Heart left ventricle (tissue), 16 donors: ENCODE results near the gene MLLT3. TPM values are rescaled to one million over a fixed set of nuclear protein-coding genes. Genes with fewer than 3 reads are reported as not detected.

Experiments used
- ATAC-seq, 4 donors: fragments of 200-7000 bp; cut with Tn5 transposase; one replicate each; pipeline ENCODE4 v1.9.1; 2020 to 2022; ENCODE audit warnings: moderate library complexity in 4 of 4, mild to moderate bottlenecking in 3 of 4, moderate number of reproducible peaks in 1 of 4
- DNase-seq, 5 donors: peaks; one replicate each; pipeline ENCODE4 v3.0.0-alpha.2; 2020
- H3K27ac ChIP-seq, 12 donors: fragments of 200-600 bp; sonication (generic) in 4 of 12; one replicate each; pipeline versions ENCODE4 v1.5.0 to v1.8.0; 2016 to 2022; ENCODE audit warnings: mild to moderate bottlenecking in 2 of 12
- H3K27me3 ChIP-seq, 9 donors: fragments of 200-600 bp; sonication (generic) in 2 of 9; one replicate each; pipeline versions ENCODE4 v1.5.1 to v1.8.0; 2016 to 2022; ENCODE audit warnings: mild to moderate bottlenecking in 3 of 9
- H3K36me3 ChIP-seq, 9 donors: fragments of 200-600 bp; sonication (generic) in 2 of 9; one replicate each; pipeline versions ENCODE4 v1.5.0 to v1.8.0; 2018 to 2022; ENCODE audit warnings: mild to moderate bottlenecking in 2 of 9
- H3K4me1 ChIP-seq, 12 donors: fragments of 200-600 bp; sonication (generic) in 4 of 12; one replicate each; pipeline versions ENCODE4 v1.5.0 to v1.8.0; 2016 to 2022; ENCODE audit warnings: mild to moderate bottlenecking in 3 of 12
- H3K4me3 ChIP-seq, 12 donors: fragments of 200-600 bp; sonication (generic) in 4 of 12; one replicate each; pipeline versions ENCODE4 v1.5.0 to v1.8.0; 2017 to 2022; ENCODE audit warnings: mild to moderate bottlenecking in 9 of 12, moderate library complexity in 4 of 12
- H3K9me3 ChIP-seq, 12 donors: fragments of 200-600 bp; sonication (generic) in 4 of 12; one replicate each; pipeline versions ENCODE4 v1.5.0 to v1.8.0; 2016 to 2022; ENCODE audit warnings: mild to moderate bottlenecking in 1 of 12
- POLR2A ChIP-seq, 2 donors: fragments of 450-650 bp; IDR thresholded peaks; one replicate each; pipeline ENCODE4 v1.6.1; 2017; ENCODE audit warnings: antibody characterized with exemption in 2 of 2, mild to moderate bottlenecking in 2 of 2, moderate library complexity in 2 of 2
- WGBS, 4 donors: extraction: QIAGEN DNeasy Blood & Tissue Kit in 2 of 4; methylation state at CpG; one replicate each; pipeline versions ENCODE4 v1.1.5 to v1.1.7; 2013 to 2018; 5-methylcytosine and 5-hydroxymethylcytosine counted together
- intact Hi-C, 10 donors: fragments of 100-400 bp; cut with DNase I; formaldehyde crosslinking; loops; one replicate each; pipeline versions ENCODE4 v1.11.1 to v1.14.2; 2022
- polyA plus RNA-seq, 2 donors: library from polyadenylated mRNA; stranded (reverse); fragments of 200-250 nt; gene quantifications; one replicate each; pipeline ENCODE4 v1.2.3, GENCODE V29; 2013
- total RNA-seq, 9 donors: library from RNA; depleted of rRNA in 2 of 9; stranded (reverse); fragments of >200 nt in 2 of 9; fragmentation: NEBNext Ultra II Directional in 3 of 9; extraction: Animal tissue kit (Norgen Biotek cat#: 25700) in 3 of 9; gene quantifications; one replicate each; pipeline versions ENCODE4 v1.1.0 to v1.2.4, GENCODE V29; 2016 to 2023
- TF ChIP-seq, protein P1 (sequence below), 12 donors: fragments of 200-600 bp; sonication (generic) in 4 of 12; IDR thresholded peaks; one replicate each; pipeline versions ENCODE4 v1.5.0 to v1.8.0; 2018 to 2022; ENCODE audit warnings: antibody characterized with exemption in 12 of 12, mild to moderate bottlenecking in 5 of 12
- donor health status: ischemic (EF 13 %, LVEDD 7.1; RV severe dilation, severe dysfunction).
- donor health status: healthy with polysubstance abuse.
- donor health status: DM: no; HTN: yes; CAD: no.
- donor health status: DM: no; HTN: no; CAD: no.
- donor health status: ischemic (EF 25% LVEDD 6.9; RV normal size, moderate dysfunction).
- donor health status: ischemic (EF 25% LVEDD 5.7; RV mildly dilated, moderate dysfunction).
- donor health status: healthy.
- donor health status: DM: yes; HTN: yes; CAD: no.
- donor health status: ischemic (EF 35%, LVEDD 5.7; RV mildly dilated, moderate dysfunction).
- donor health status: nonischemic (EF 11% LVEDD 7.7; RV severe dilation, severe dysfunction).
- donor health status: DM: yes; HTN: yes; CAD: no.
- donor health status: PGD.
- donor health status: ischemic (EF 29% LVEDD 5.4; RV normal size, mild dysfunction).
- donor health status: nonischemic (EF 23%, LVEDD 6.1; RV moderate dilation, normal function).

MLLT3 gene
- total and polyA plus RNA-seq, 11 donors, result 7.5 to 21.0 (median 15.3) TPM

DNA sequence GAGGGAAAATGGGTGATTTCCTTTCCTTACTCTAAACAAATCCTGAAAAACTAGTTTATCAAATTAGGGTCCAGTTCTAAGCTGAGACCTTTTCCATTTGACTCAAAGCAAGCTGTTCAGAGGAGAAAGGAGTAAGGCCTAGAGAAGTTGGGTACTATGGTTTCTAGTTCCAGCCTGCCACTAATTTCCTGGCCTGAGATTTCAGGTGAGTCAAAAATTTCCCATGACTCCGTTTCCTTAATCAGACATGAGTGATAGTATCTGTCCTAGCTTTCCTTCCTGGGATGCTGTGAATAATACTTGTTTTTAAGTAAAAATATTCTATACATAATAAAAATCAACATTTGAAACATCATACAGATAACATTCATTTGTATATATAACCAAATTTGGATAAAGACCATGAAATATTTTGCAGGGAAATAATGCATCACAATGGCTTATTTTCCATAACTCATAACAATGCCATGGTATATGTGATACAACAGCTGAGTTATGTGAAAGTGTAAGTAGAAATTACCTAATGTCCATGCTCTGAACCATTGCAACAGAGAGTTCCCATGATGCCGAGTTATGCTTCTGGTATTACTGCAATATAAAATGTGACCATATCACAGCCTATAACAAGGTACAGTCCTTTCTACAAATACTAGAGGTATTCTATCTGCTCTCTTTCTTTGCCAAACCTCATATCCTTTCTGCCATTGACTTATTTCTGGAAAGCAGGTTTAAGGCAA is 142.7 kb downstream of the MLLT3 start:
- no peak for TF ChIP-seq POLR2A (IDR thresholded peaks at IDR 0.05)
- TF ChIP-seq, protein P1, sequence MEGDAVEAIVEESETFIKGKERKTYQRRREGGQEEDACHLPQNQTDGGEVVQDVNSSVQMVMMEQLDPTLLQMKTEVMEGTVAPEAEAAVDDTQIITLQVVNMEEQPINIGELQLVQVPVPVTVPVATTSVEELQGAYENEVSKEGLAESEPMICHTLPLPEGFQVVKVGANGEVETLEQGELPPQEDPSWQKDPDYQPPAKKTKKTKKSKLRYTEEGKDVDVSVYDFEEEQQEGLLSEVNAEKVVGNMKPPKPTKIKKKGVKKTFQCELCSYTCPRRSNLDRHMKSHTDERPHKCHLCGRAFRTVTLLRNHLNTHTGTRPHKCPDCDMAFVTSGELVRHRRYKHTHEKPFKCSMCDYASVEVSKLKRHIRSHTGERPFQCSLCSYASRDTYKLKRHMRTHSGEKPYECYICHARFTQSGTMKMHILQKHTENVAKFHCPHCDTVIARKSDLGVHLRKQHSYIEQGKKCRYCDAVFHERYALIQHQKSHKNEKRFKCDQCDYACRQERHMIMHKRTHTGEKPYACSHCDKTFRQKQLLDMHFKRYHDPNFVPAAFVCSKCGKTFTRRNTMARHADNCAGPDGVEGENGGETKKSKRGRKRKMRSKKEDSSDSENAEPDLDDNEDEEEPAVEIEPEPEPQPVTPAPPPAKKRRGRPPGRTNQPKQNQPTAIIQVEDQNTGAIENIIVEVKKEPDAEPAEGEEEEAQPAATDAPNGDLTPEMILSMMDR (IDR thresholded peaks at IDR 0.05), result no peak
- peaks cover 0 to 47% (median 23%) of the 10 kb centered on the region in 12 donors for H3K4me1 ChIP-seq
- H3K27me3 ChIP-seq, result no peaks in the 10 kb centered on the region
- intact Hi-C loops, result loop anchor here in 3 of 10 donors (5.0 to 10.0 kb wide), 3 partner anchors 115 to 143 kb away; partner anchors contain the start of gene MLLT3 (in 1 of the 3)
- no peak overlapping the region for H3K27ac ChIP-seq
- H3K36me3 ChIP-seq, result no peaks in the 10 kb centered on the region
- H3K4me3 ChIP-seq, result no peak overlapping the region
- DNase-seq (no peak), ATAC-seq (no peak)
- no peaks in the 10 kb centered on the region for H3K9me3 ChIP-seq
- WGBS, 4 donors, result 80 to 86% (median 83%) methylated on average over 2 of the region's 2 CpGs

DNA sequence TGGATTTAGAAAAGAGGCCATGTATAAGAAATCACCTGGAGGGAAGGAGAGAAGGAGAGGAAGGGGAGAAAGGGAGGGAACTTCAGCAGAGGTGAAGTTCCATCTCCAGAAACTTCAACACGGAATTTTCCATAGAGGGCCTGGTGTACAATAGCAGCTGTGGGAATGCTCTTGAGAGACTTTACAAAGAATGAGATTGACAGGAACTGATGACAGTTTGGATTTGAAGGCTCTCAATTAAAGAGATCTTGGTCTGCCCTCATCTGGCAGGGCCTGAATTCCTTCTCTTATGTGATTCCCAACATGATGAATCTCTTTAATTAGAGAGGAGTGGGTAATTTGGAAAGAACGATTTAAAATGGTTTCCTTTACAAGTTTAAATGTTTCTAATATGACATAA is 143.5 kb downstream of the MLLT3 start:
- no peak for TF ChIP-seq POLR2A (IDR thresholded peaks at IDR 0.05)
- TF ChIP-seq, protein P1 (IDR thresholded peaks at IDR 0.05), result no peak
- Histone ChIP-seq H3K27me3 (no peaks in the 10 kb centered on the region), H3K4me3 (no peak overlapping the region), H3K9me3 (no peaks in the 10 kb centered on the region), H3K36me3 (no peaks in the 10 kb centered on the region), H3K27ac (no peak overlapping the region), H3K4me1 (peaks cover 0 to 55% (median 25%) of the 10 kb centered on the region in 12 donors)
- DNase-seq, result no peak
- intact Hi-C loops, result loop anchor here in 2 of 10 donors (5.0 to 10.0 kb wide), 2 partner anchors 114 to 144 kb away; partner anchors contain the start of gene MLLT3 (in 1 of the 2)
- ATAC-seq, result peak in 3 of 4 donors; percentile 29 to 44 (median 31)
- WGBS, 4 donors, result 19 to 33% (median 26%) methylated on average over 2 of the region's 2 CpGs

DNA sequence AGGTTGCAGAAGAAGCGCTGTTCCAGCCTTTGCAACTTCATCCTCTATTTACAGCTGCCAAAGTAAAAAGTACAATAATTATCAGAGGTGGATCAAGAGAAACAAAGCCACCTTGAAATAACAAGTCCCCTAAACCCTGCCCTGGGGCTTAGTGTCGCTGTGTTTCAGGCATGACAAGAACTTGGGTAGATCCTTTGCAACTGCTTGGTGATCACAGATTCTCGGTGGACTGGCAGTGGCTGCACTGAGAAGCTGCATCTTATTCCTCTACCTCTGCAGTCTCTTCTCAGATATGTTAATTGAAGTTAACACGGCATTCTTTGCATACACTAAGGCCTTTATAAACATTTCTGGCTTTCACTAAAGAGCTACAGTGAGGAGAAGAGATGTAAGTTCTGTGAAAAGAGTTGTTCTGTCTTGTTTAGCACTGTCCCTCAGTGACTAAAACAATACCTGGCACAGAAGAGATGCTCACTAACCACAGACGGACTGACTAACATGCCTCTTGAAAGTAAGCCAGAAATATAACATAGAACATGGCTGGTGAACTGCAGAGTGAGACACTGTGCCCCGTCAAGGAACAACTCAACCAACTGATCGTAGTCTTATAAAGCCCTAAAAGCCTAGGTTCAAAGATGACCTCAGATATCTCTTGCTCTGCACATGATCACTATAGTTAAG is 144.2 kb downstream of the MLLT3 start:
- DNase-seq (no peak), ATAC-seq (peak in 3 of 4 donors; percentile 18 to 36 (median 23))
- Histone ChIP-seq H3K27me3 (no peaks in the 10 kb centered on the region), H3K4me1 (peaks cover 0 to 62% (median 32%) of the 10 kb centered on the region in 12 donors), H3K9me3 (no peaks in the 10 kb centered on the region), H3K4me3 (no peak overlapping the region), H3K36me3 (no peaks in the 10 kb centered on the region), H3K27ac (peak overlapping the region in 1 of 12 donors; percentile 7)
- intact Hi-C loops, result loop anchor here in 2 of 10 donors (5.0 to 10.0 kb wide), 2 partner anchors 113 to 144 kb away; partner anchors contain the start of gene MLLT3 (in 1 of the 2)
- TF ChIP-seq, protein P1 (IDR thresholded peaks at IDR 0.05), result no peak
- TF ChIP-seq POLR2A (IDR thresholded peaks at IDR 0.05), result no peak
- 75 to 88% (median 80%) methylated on average over 7 of the region's 7 CpGs for WGBS, 4 donors
